Measurements from ENCODE around the gene CD8B2. TPM values are rescaled to one million over a fixed set of nuclear protein-coding genes. Genes with fewer than 3 reads are reported as not detected.

CD8B2 gene
- total RNA-seq, 1 experiment from 2014 or later: not detected

DNA sequence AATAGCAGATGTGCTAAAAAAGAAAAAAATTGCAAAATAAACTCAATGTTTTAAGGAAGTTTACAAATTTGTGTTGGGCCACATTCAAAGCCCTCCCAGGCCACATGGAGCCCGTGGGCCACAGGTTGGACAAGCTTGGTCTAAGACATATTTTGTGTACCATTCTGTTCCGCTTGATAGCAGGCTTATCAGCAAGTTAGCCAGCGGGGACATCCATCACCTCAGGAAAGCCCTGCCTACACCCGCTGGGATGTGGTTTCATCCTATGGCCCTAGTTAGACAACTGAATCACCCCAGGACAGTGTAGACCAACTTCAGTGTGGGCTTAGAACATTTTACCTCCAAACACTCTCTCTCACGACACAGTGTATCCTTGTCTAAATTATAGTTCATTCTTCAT, 32.6 kb downstream of the CD8B2 start:
- no peak overlapping the region for H3K4ac ChIP-seq (ENCODE audit: low read depth, low read length)
- no peak overlapping the region for H4K8ac ChIP-seq (replicated peaks; ENCODE audit: insufficient read length, low read depth, low read length)
- no peak overlapping the region for H2BK5ac ChIP-seq (ENCODE audit: insufficient read length, low read length)
- no peaks in the 10 kb centered on the region for H3K4me1 ChIP-seq (ENCODE audit: insufficient read depth, low read length)
- H3K56ac ChIP-seq (ENCODE audit: insufficient read length, low read depth, low read length): no peak overlapping the region
- no peaks in the 10 kb centered on the region for H3K9me3 ChIP-seq (ENCODE audit: control insufficient read depth, low read depth, low read length)
- H3K23ac ChIP-seq (ENCODE audit: insufficient read length, low read depth, low read length): no peak overlapping the region
- WGBS (ENCODE audit: extremely low coverage, insufficient read length, low lambda C conversion rate): no CpG with 5 or more reads among the region's 5 CpGs
- H4K91ac ChIP-seq (ENCODE audit: insufficient read length, low read depth, low read length): no peak overlapping the region
- no peak overlapping the region for H2BK120ac ChIP-seq (ENCODE audit: low read depth, low read length, poor library complexity, severe bottlenecking)
- H2BK15ac ChIP-seq (ENCODE audit: low read depth, low read length): no peak overlapping the region
- H3K4me1 Mint-ChIP-seq: no peaks in the 10 kb centered on the region
- no peaks in the 10 kb centered on the region for H3K23me2 ChIP-seq (ENCODE audit: insufficient read length, low read depth, low read length, poor library complexity, severe bottlenecking)
- no peak overlapping the region for H2BK12ac ChIP-seq (ENCODE audit: insufficient read length, low read depth, low read length)
- no peaks in the 10 kb centered on the region for H4K20me1 ChIP-seq (ENCODE audit: control insufficient read depth, insufficient read depth, insufficient read length)
- H2AFZ ChIP-seq (ENCODE audit: low read length): no peak overlapping the region
- no peak overlapping the region for H2AK5ac ChIP-seq (ENCODE audit: insufficient read length, low read length)
- H3K9ac ChIP-seq (ENCODE audit: extremely low read depth, insufficient read length, low read length): no peak overlapping the region
- no peak overlapping the region for H3T11ph ChIP-seq (ENCODE audit: low read length)
- no peak overlapping the region for H3K4me3 Mint-ChIP-seq
- H3K79me1 ChIP-seq (ENCODE audit: insufficient read depth, low read depth, low read length, poor library complexity, severe bottlenecking): no peaks in the 10 kb centered on the region
- no peak for DNase-seq
- no peaks in the 10 kb centered on the region for H3K79me2 ChIP-seq (ENCODE audit: insufficient read depth, low read length)
- no peak overlapping the region; a peak in 1 of 7 replicates for H3K27ac Mint-ChIP-seq
- no peak overlapping the region for H3K18ac ChIP-seq (ENCODE audit: insufficient read length, low read depth, low read length)
- H4K5ac ChIP-seq (ENCODE audit: insufficient read length, low read depth, low read length): no peak overlapping the region
- H3K27ac ChIP-seq (ENCODE audit: insufficient read length, low read depth, low read length): no peak overlapping the region
- H3K9me3 Mint-ChIP-seq: peaks cover 4 to 10% of the 10 kb centered on the region in 2 experiments; a peak in 4 of 5 replicates
- no peaks in the 10 kb centered on the region; a peak in 3 of 7 replicates for H3K36me3 Mint-ChIP-seq (ENCODE audit: insufficient read depth in 1 of 3, low read depth in 3 of 3)
- TF ChIP-seq, protein P1, sequence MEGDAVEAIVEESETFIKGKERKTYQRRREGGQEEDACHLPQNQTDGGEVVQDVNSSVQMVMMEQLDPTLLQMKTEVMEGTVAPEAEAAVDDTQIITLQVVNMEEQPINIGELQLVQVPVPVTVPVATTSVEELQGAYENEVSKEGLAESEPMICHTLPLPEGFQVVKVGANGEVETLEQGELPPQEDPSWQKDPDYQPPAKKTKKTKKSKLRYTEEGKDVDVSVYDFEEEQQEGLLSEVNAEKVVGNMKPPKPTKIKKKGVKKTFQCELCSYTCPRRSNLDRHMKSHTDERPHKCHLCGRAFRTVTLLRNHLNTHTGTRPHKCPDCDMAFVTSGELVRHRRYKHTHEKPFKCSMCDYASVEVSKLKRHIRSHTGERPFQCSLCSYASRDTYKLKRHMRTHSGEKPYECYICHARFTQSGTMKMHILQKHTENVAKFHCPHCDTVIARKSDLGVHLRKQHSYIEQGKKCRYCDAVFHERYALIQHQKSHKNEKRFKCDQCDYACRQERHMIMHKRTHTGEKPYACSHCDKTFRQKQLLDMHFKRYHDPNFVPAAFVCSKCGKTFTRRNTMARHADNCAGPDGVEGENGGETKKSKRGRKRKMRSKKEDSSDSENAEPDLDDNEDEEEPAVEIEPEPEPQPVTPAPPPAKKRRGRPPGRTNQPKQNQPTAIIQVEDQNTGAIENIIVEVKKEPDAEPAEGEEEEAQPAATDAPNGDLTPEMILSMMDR (conservative IDR thresholded peaks at IDR 0.05): no peak
- H2BK20ac ChIP-seq (ENCODE audit: low read depth, low read length, poor library complexity, severe bottlenecking): no peak overlapping the region
- no peak overlapping the region for H3K14ac ChIP-seq (ENCODE audit: insufficient read depth, low read length)
- no peak overlapping the region for H3K4me2 ChIP-seq (ENCODE audit: insufficient read depth, insufficient read length, low read length)
- H3K27me3 Mint-ChIP-seq (ENCODE audit: low read depth): peaks cover 2% of the 10 kb centered on the region
- H3K27me3 ChIP-seq (ENCODE audit: insufficient read depth, low read length): no peaks in the 10 kb centered on the region
